GM12873 (cell line): ENCODE data around the gene MYPN.

Source experiments
- CTCF ChIP-seq: IDR thresholded peaks from 2 replicates; pipeline ENCODE4 v1.5.1; 2012; ENCODE audit warnings: low read depth, mild to moderate bottlenecking, moderate library complexity, low read length, control low read depth; ENCODE audit not compliant: insufficient read depth; ENCODE audit errors: missing control alignments

The MYPN gene

DNA sequence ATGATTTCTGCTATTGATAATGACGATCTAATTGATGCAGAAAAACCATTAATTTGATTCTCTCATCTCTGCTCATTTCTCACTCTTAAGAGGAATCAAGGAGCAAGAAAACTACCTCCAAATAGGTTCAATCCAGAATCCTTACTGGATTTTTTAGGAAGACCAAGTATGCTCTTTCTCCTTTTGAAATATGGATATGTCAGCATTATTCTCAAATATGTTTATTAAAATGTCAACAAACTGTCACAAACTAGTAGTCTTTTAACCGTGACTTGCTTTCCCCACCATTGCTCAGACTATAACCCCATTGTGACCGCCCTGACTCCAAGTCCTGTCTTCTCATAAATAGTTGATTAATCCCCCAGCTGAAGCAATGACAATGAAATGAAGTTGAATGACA lies 123.8 kb downstream of the MYPN start:
- TF ChIP-seq CTCF: no peak

- no peak for TF ChIP-seq CTCF
Observed at GRCh38 chr10:68235111-68235510, 125.8 kb downstream of the MYPN start.

DNA sequence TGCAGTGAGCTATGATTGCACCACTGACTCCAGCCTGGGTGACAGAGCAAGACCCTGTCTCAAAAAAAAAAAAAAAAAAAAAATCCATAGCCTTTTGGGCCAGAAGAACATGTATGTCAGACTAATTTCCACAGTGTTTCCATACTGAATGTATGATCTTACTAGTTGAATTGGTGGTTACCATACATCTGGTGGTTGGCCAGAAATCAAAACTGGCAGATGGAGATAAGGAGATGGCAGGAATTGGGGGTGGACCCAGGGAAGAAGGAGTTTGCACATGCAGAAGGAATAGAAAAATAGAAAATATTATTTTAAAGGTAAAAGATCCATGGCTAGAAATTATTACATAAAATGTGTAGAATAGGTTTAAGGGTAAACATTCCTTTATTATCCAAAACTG lies 126.3 kb downstream of the MYPN start:
- TF ChIP-seq CTCF: no peak

- no peak for TF ChIP-seq CTCF
Observed at GRCh38 chr10:68237173-68237572, 127.9 kb downstream of the MYPN start.

GRCh38 chr10:68238371-68238770 lies 129.1 kb downstream of the MYPN start:
- no peak for TF ChIP-seq CTCF

GRCh38 chr10:68239069-68239468 lies 129.8 kb downstream of the MYPN start:
- no peak for TF ChIP-seq CTCF

GRCh38 chr10:68239596-68240150 lies 130.4 kb downstream of the MYPN start:
- TF ChIP-seq CTCF: no peak
